ENCODE measurements around the gene CFAP61. TPM values are rescaled to one million over a fixed set of nuclear protein-coding genes. Genes with fewer than 3 reads are reported as not detected.

CFAP61 gene
- total and polyA plus RNA-seq, 12 donors, result 0.53 to 3.6 (median 1.1) TPM; not detected in 3

- intact Hi-C loops (cut with DNase I), result no loop called here
- no peaks in the 10 kb centered on the region for H3K9me3 ChIP-seq (replicated peaks in 1 of 3)
- peak overlapping the region in 1 of 5 donors; percentile 17 for H3K27ac ChIP-seq
- H3K36me3 ChIP-seq (replicated peaks in 1 of 2), result no peaks in the 10 kb centered on the region
- no peak for DNase-seq
- TF ChIP-seq CTCF (IDR thresholded peaks at IDR 0.05), result no peak
- TF ChIP-seq POLR2A (IDR thresholded peaks at IDR 0.05), result no peak
- 20 to 31% (median 23%) methylated on average over 6 of the region's 6 CpGs for WGBS, 4 donors
- no peak overlapping the region for H3K4me3 ChIP-seq
- H3K4me1 ChIP-seq (replicated peaks in 1 of 2), result no peaks in the 10 kb centered on the region
- no peaks in the 10 kb centered on the region for H3K27me3 ChIP-seq
Measured at GRCh38 chr20:20207291-20207690, 155.0 kb downstream of the CFAP61 start.

- no peak overlapping the region for H3K27ac ChIP-seq
- H3K27me3 ChIP-seq, result no peaks in the 10 kb centered on the region
- WGBS, 4 donors, result 67 to 82% (median 78%) methylated on average over 7 of the region's 7 CpGs
- H3K4me1 ChIP-seq (replicated peaks in 1 of 2), result no peaks in the 10 kb centered on the region
- intact Hi-C loops (cut with DNase I), result no loop called here
- H3K9me3 ChIP-seq (replicated peaks in 1 of 3), result no peaks in the 10 kb centered on the region
- no peak for DNase-seq
- H3K4me3 ChIP-seq, result no peak overlapping the region
- no peaks in the 10 kb centered on the region for H3K36me3 ChIP-seq (replicated peaks in 1 of 2)
- TF ChIP-seq CTCF (IDR thresholded peaks at IDR 0.05), result no peak
- no peak for TF ChIP-seq POLR2A (IDR thresholded peaks at IDR 0.05)
Measured at GRCh38 chr20:20207872-20208271, 155.5 kb downstream of the CFAP61 start.

- Histone ChIP-seq H3K36me3 (replicated peaks in 1 of 2) (no peaks in the 10 kb centered on the region), H3K4me3 (no peak overlapping the region), H3K27me3 (peaks cover 3% of the 10 kb centered on the region), H3K27ac (no peak overlapping the region), H3K9me3 (replicated peaks in 1 of 3) (no peaks in the 10 kb centered on the region), H3K4me1 (replicated peaks in 1 of 2) (no peaks in the 10 kb centered on the region)
- TF ChIP-seq POLR2A (IDR thresholded peaks at IDR 0.05) (no peak), CTCF (IDR thresholded peaks at IDR 0.05) (no peak)
- intact Hi-C loops (cut with DNase I), result no loop called here
- 76 to 84% (median 80%) methylated on average over 5 of the region's 5 CpGs for WGBS, 4 donors
- DNase-seq, result no peak
Measured at GRCh38 chr20:20209684-20210083, 157.4 kb downstream of the CFAP61 start.

- no peaks in the 10 kb centered on the region for H3K9me3 ChIP-seq (replicated peaks in 1 of 3)
- H3K4me3 ChIP-seq, result no peak overlapping the region
- H3K36me3 ChIP-seq (replicated peaks in 1 of 2), result no peaks in the 10 kb centered on the region
- H3K27me3 ChIP-seq, result peaks cover 8% of the 10 kb centered on the region
- intact Hi-C loops (cut with DNase I), result no loop called here
- 69 to 74% (median 71%) methylated on average over 5 of the region's 5 CpGs for WGBS, 4 donors
- DNase-seq, result no peak
- no peak overlapping the region for H3K27ac ChIP-seq
- H3K4me1 ChIP-seq (replicated peaks in 1 of 2), result no peaks in the 10 kb centered on the region
- no peak for TF ChIP-seq CTCF (IDR thresholded peaks at IDR 0.05)
Measured at GRCh38 chr20:20210327-20210726, 158.0 kb downstream of the CFAP61 start.

Measured in adrenal gland (tissue), 12 donors.